Vagina (tissue), 2 donors: Measurements from ENCODE around the gene TMEFF1. TPM values are rescaled to one million over a fixed set of nuclear protein-coding genes. Genes with fewer than 3 reads are reported as not detected.

ENCODE experiments used
- DNase-seq, 2 donors: peaks; one replicate each; pipeline ENCODE4 v3.0.0-alpha.2; 2017; ENCODE audit errors: extremely low spot score in 2 of 2
- H3K27ac ChIP-seq: fragments of 200-600 bp; sonication (generic); one replicate; pipeline ENCODE4 v1.5.1; 2019
- H3K27me3 ChIP-seq: fragments of 200-600 bp; sonication (generic); one replicate; pipeline ENCODE4 v1.5.1; 2019
- H3K36me3 ChIP-seq, 2 donors: fragments of 200-600 bp; sonication (generic); one replicate each; pipeline ENCODE4 v1.5.1; 2017 to 2019
- H3K4me1 ChIP-seq: fragments of 200-600 bp; sonication (generic); one replicate; pipeline ENCODE4 v1.5.1; 2019
- H3K4me3 ChIP-seq, 2 donors: fragments of 200-600 bp; sonication (generic); 1 replicate in 1 of 2; 2 replicates in 1 of 2; pipeline ENCODE4 v1.5.1; 2016 to 2019
- H3K9me3 ChIP-seq: fragments of 200-600 bp; sonication (generic); one replicate; pipeline ENCODE4 v1.5.1; 2019
- CTCF ChIP-seq, 3 experiments: fragments of 450-650 bp in 2 of 3; fragments of 200-600 bp in 1 of 3; sonication (generic) in 1 of 3; IDR thresholded peaks; one replicate each; pipeline ENCODE4 v1.5.1; 2017 to 2019; ENCODE audit warnings: antibody characterized with exemption in 3 of 3, mild to moderate bottlenecking in 2 of 3, moderate library complexity in 2 of 3
- POLR2A ChIP-seq, 2 donors: fragments of 450-650 bp; IDR thresholded peaks; one replicate each; pipeline ENCODE4 v1.6.1; 2017; ENCODE audit warnings: antibody characterized with exemption in 2 of 2, mild to moderate bottlenecking in 2 of 2, moderate library complexity in 2 of 2
- POLR2AphosphoS5 ChIP-seq, 2 donors: sonication (generic); formaldehyde crosslinking; IDR thresholded peaks; one replicate each; pipeline ENCODE4 v1.9.0; 2017; ENCODE audit warnings: antibody characterized with exemption in 2 of 2, mild to moderate bottlenecking in 2 of 2, low read depth in 1 of 2; ENCODE audit not compliant: insufficient read depth in 1 of 2
- intact Hi-C: fragments of 100-400 bp; cut with DNase I; formaldehyde crosslinking; loops from one replicate; pipeline ENCODE4 v1.15.1; 2023
- total RNA-seq: library from RNA; depleted of rRNA; stranded (reverse); fragments of >200 nt; gene quantifications from one replicate; pipeline ENCODE4 v1.2.3, GENCODE V29; 2016

Gene TMEFF1
- total RNA-seq, 1 donor from 2014 or later: not detected

- H3K4me3 ChIP-seq: no peak overlapping the region
- TF ChIP-seq POLR2A (IDR thresholded peaks at IDR 0.05): no peak
- TF ChIP-seq POLR2AphosphoS5 (IDR thresholded peaks at IDR 0.05; ENCODE audit: insufficient read depth in 1 of 2, low read depth in 1 of 2): no peak
- TF ChIP-seq CTCF (IDR thresholded peaks at IDR 0.05): no peak
- DNase-seq: no peak
- H3K27me3 ChIP-seq: no peaks in the 10 kb centered on the region
- intact Hi-C loops: no loop called here
- no peak overlapping the region for H3K27ac ChIP-seq
- no peaks in the 10 kb centered on the region for H3K9me3 ChIP-seq
- no peaks in the 10 kb centered on the region for H3K4me1 ChIP-seq
- no peaks in the 10 kb centered on the region for H3K36me3 ChIP-seq
Measured at GRCh38 chr9:100626949-100627348, 154.0 kb downstream of the TMEFF1 start.

Other genes with a start within 250 kb of the TMEFF1 start
- 17.2 TPM for gene TEX10, start 120.2 kb upstream of the TMEFF1 start, total RNA-seq
- 27.3 TPM for gene MSANTD3, start 46.0 kb upstream of the TMEFF1 start, total RNA-seq
- gene CAVIN4, start 104.9 kb downstream of the TMEFF1 start, total RNA-seq: 0.49 TPM